ENCODE results near the gene PLK5. TPM values are rescaled to one million over a fixed set of nuclear protein-coding genes. Genes with fewer than 3 reads are reported as not detected.
A peak's percentile ranks its signal among the peaks of the same experiment; 100 is the strongest.
"Not testable (repeated sequence)": the region's sequence is repeated elsewhere in the genome, so short reads cannot be mapped to it uniquely, and the experiment has no call there.

PLK5 gene
- total RNA-seq, 1 experiment from 2014 or later = 0.14 TPM

GRCh38 chr19:1535699-1536098, 11.8 kb downstream of the PLK5 start:
- H3K27me3 ChIP-seq (ENCODE audit: control insufficient read depth, insufficient read depth, low read length); H3K4me3 ChIP-seq (ENCODE audit: insufficient read depth, low read depth, low read length); H3K36me3 ChIP-seq (replicated peaks; ENCODE audit: control insufficient read depth, insufficient read depth, low read length); DNase-seq: not testable (repeated sequence)

- Histone ChIP-seq H3K4me3 (ENCODE audit: insufficient read depth, low read depth, low read length) (no peak overlapping the region), H3K36me3 (replicated peaks; ENCODE audit: control insufficient read depth, insufficient read depth, low read length) (no peaks in the 10 kb centered on the region), H3K27me3 (ENCODE audit: control insufficient read depth, insufficient read depth, low read length) (peaks cover 2% of the 10 kb centered on the region; the same call in 1 of the 2 replicates)
- no peak for DNase-seq
Observed at GRCh38 chr19:1538978-1539377, 15.1 kb downstream of the PLK5 start.

GRCh38 chr19:1539749-1540148, 15.9 kb downstream of the PLK5 start:
- not testable (repeated sequence) for H3K4me3 ChIP-seq (ENCODE audit: insufficient read depth, low read depth, low read length); H3K36me3 ChIP-seq (replicated peaks; ENCODE audit: control insufficient read depth, insufficient read depth, low read length); DNase-seq; H3K27me3 ChIP-seq (ENCODE audit: control insufficient read depth, insufficient read depth, low read length)

GRCh38 chr19:1540365-1540925, 16.6 kb downstream of the PLK5 start:
- peaks cover 2% of the 10 kb centered on the region; the same call in 1 of the 2 replicates for H3K27me3 ChIP-seq (ENCODE audit: control insufficient read depth, insufficient read depth, low read length)
- peak overlapping the region; percentile 21 for H3K4me3 ChIP-seq (ENCODE audit: insufficient read depth, low read depth, low read length)
- DNase-seq = peak; percentile 66
- H3K36me3 ChIP-seq (replicated peaks; ENCODE audit: control insufficient read depth, insufficient read depth, low read length) = no peaks in the 10 kb centered on the region

GRCh38 chr19:1549332-1549945, 25.6 kb downstream of the PLK5 start:
- Histone ChIP-seq H3K36me3 (replicated peaks; ENCODE audit: control insufficient read depth, insufficient read depth, low read length) (no peaks in the 10 kb centered on the region; the same call in 1 of the 2 replicates), H3K27me3 (ENCODE audit: control insufficient read depth, insufficient read depth, low read length) (peaks cover 3% of the 10 kb centered on the region), H3K4me3 (ENCODE audit: insufficient read depth, low read depth, low read length) (no peak overlapping the region)
- DNase-seq = no peak

GRCh38 chr19:1551068-1552040, 27.5 kb downstream of the PLK5 start:
- no peak for DNase-seq
- H3K27me3 ChIP-seq (ENCODE audit: control insufficient read depth, insufficient read depth, low read length) = no peaks in the 10 kb centered on the region
- no peak overlapping the region for H3K4me3 ChIP-seq (ENCODE audit: insufficient read depth, low read depth, low read length)
- H3K36me3 ChIP-seq (replicated peaks; ENCODE audit: control insufficient read depth, insufficient read depth, low read length) = no peaks in the 10 kb centered on the region; the same call in 1 of the 2 replicates

GRCh38 chr19:1553415-1553814, 29.5 kb downstream of the PLK5 start:
- no peak for DNase-seq
- Histone ChIP-seq H3K27me3 (ENCODE audit: control insufficient read depth, insufficient read depth, low read length) (no peaks in the 10 kb centered on the region), H3K36me3 (replicated peaks; ENCODE audit: control insufficient read depth, insufficient read depth, low read length) (no peaks in the 10 kb centered on the region; the same call in 1 of the 2 replicates), H3K4me3 (ENCODE audit: insufficient read depth, low read depth, low read length) (no peak overlapping the region)

GRCh38 chr19:1554968-1555367, 31.1 kb downstream of the PLK5 start:
- Histone ChIP-seq H3K36me3 (replicated peaks; ENCODE audit: control insufficient read depth, insufficient read depth, low read length) (no peaks in the 10 kb centered on the region; the same call in 1 of the 2 replicates), H3K4me3 (ENCODE audit: insufficient read depth, low read depth, low read length) (no peak overlapping the region), H3K27me3 (ENCODE audit: control insufficient read depth, insufficient read depth, low read length) (no peaks in the 10 kb centered on the region)
- no peak for DNase-seq

- H3K4me3 ChIP-seq (ENCODE audit: insufficient read depth, low read depth, low read length) = no peak overlapping the region
- DNase-seq = peak; percentile 64
- no peaks in the 10 kb centered on the region for H3K27me3 ChIP-seq (ENCODE audit: control insufficient read depth, insufficient read depth, low read length)
- H3K36me3 ChIP-seq (replicated peaks; ENCODE audit: control insufficient read depth, insufficient read depth, low read length) = no peaks in the 10 kb centered on the region; the same call in 1 of the 2 replicates
Observed at GRCh38 chr19:1555487-1556389, 31.9 kb downstream of the PLK5 start.

GRCh38 chr19:1556390-1557070, 32.7 kb downstream of the PLK5 start:
- no peaks in the 10 kb centered on the region for H3K27me3 ChIP-seq (ENCODE audit: control insufficient read depth, insufficient read depth, low read length)
- no peak for DNase-seq
- H3K36me3 ChIP-seq (replicated peaks; ENCODE audit: control insufficient read depth, insufficient read depth, low read length) = no peaks in the 10 kb centered on the region; the same call in 1 of the 2 replicates
- no peak overlapping the region for H3K4me3 ChIP-seq (ENCODE audit: insufficient read depth, low read depth, low read length)

- H3K27me3 ChIP-seq (ENCODE audit: control insufficient read depth, insufficient read depth, low read length) = no peaks in the 10 kb centered on the region
- no peak overlapping the region for H3K4me3 ChIP-seq (ENCODE audit: insufficient read depth, low read depth, low read length)
- peak; percentile 58 for DNase-seq
- H3K36me3 ChIP-seq (replicated peaks; ENCODE audit: control insufficient read depth, insufficient read depth, low read length) = no peaks in the 10 kb centered on the region; the same call in 1 of the 2 replicates
Observed at GRCh38 chr19:1558552-1558951, 34.7 kb downstream of the PLK5 start.

GRCh38 chr19:1560286-1560882, 36.5 kb downstream of the PLK5 start:
- no peak overlapping the region for H3K4me3 ChIP-seq (ENCODE audit: insufficient read depth, low read depth, low read length)
- no peaks in the 10 kb centered on the region for H3K27me3 ChIP-seq (ENCODE audit: control insufficient read depth, insufficient read depth, low read length)
- H3K36me3 ChIP-seq (replicated peaks; ENCODE audit: control insufficient read depth, insufficient read depth, low read length) = peaks cover 2% of the 10 kb centered on the region
- peak; percentile 65 for DNase-seq

- no peak overlapping the region for H3K4me3 ChIP-seq (ENCODE audit: insufficient read depth, low read depth, low read length)
- peaks cover 2% of the 10 kb centered on the region for H3K36me3 ChIP-seq (replicated peaks; ENCODE audit: control insufficient read depth, insufficient read depth, low read length)
- DNase-seq = no peak
- no peaks in the 10 kb centered on the region for H3K27me3 ChIP-seq (ENCODE audit: control insufficient read depth, insufficient read depth, low read length)
Observed at GRCh38 chr19:1561236-1561842, 37.5 kb downstream of the PLK5 start.
